SJCRH30 (cell line): ENCODE data around the gene LRRC41. TPM values are rescaled to one million over a fixed set of nuclear protein-coding genes. Genes with fewer than 3 reads are reported as not detected.
"Not testable (repeated sequence)": the region's sequence is repeated elsewhere in the genome, so short reads cannot be mapped to it uniquely, and the experiment has no call there.

Experiments
- DNase-seq, 2 experiments: peaks; one replicate each; pipeline ENCODE4 v3.0.0-alpha.2; 2015 to 2020
- H3K27ac ChIP-seq: fragments of 250-450 bp; sonication (Bioruptor Pico); 2 replicates; pipeline ENCODE4 v1.5.1; 2020; ENCODE audit warnings: mild to moderate bottlenecking, moderate library complexity
- H3K27me3 ChIP-seq: fragments of 250-450 bp; sonication (Bioruptor Pico); 2 replicates; pipeline ENCODE4 v1.5.1; 2020; ENCODE audit warnings: mild to moderate bottlenecking, moderate library complexity
- H3K36me3 ChIP-seq: fragments of 250-450 bp; sonication (Bioruptor Pico); 2 replicates; pipeline ENCODE4 v1.5.1; 2020; ENCODE audit warnings: mild to moderate bottlenecking, moderate library complexity
- H3K4me1 ChIP-seq: fragments of 250-450 bp; sonication (Bioruptor Pico); 2 replicates; pipeline ENCODE4 v1.5.1; 2020; ENCODE audit warnings: mild to moderate bottlenecking, moderate library complexity
- H3K4me3 ChIP-seq: fragments of 250-450 bp; sonication (Bioruptor Pico); 2 replicates; pipeline ENCODE4 v1.5.1; 2020; ENCODE audit warnings: mild to moderate bottlenecking, moderate library complexity
- H3K9me3 ChIP-seq: fragments of 250-450 bp; sonication (Bioruptor Pico); replicated peaks from 2 replicates; pipeline ENCODE4 v1.5.1; 2020; ENCODE audit warnings: mild to moderate bottlenecking, moderate library complexity
- total RNA-seq: library from RNA; depleted of rRNA; stranded (reverse); fragments of >200 nt; shearing (Covaris generic); gene quantifications from 2 replicates; pipeline ENCODE4 v1.2.3, GENCODE V29; 2014

The LRRC41 gene
- total RNA-seq, 1 experiment from 2014 or later, result 71.1 TPM

DNA sequence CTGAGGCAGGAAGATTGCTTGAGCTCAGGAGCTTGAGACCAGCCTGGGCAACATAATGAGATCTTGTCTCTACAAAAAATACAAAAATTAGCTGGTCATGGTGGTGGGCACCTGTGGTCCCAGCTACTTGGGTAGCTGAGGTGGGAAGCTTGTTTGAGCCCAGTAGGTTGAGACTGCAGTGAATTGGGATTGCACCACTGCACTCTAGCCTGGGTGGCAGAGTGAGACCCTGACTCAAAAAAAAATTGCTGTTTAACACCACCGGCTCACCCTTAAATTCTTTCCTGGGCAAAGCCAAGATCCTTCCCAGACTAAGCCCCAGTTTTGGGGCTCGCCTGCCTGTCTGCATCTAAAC lies 30.6 kb upstream of the LRRC41 start:
- no peaks in the 10 kb centered on the region for H3K27me3 ChIP-seq
- no peak for DNase-seq
- no peaks in the 10 kb centered on the region for H3K36me3 ChIP-seq
- H3K9me3 ChIP-seq, result no peaks in the 10 kb centered on the region
- H3K4me1 ChIP-seq, result no peaks in the 10 kb centered on the region
- H3K4me3 ChIP-seq, result no peak overlapping the region
- H3K27ac ChIP-seq, result no peak overlapping the region

DNA sequence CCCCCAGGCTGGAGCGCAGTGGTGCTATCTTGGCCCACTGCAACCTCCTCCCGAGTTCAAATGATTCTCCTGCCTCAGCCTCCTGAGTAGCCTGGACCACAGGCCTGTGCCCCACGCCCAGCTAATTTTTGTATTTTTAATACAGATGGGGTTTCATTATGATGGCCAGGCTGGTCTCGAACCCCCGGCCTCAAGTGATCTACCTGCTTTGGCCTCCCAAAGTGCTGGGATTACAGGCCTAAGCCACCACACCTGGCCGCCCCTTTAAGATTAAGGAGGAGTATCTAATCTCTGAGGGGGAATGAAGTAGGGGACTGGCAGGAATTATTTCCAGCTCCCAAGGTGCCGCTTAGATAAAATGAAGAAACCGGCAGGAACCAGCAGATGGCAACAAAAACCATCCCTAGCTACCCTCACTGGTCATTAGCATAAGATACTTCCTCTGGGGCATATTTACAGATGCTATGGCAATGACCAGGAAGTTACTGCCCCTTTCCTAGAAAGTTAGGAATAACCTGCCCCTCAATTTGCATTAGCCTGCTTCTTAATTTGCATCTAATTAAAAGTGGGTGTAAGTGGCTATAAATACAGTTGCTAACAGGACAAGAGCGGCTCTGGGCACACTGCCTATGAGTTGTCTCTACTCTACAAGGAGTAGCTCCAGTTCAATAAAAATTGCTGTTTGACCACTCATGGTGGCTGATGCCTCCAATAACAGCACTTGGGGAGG lies 30.0 kb upstream of the LRRC41 start:
- Histone ChIP-seq H3K27me3 (no peaks in the 10 kb centered on the region), H3K4me3 (no peak overlapping the region), H3K9me3 (no peaks in the 10 kb centered on the region), H3K4me1 (no peaks in the 10 kb centered on the region), H3K27ac (no peak overlapping the region), H3K36me3 (no peaks in the 10 kb centered on the region)
- DNase-seq, result peak in 1 of 2 experiments; percentile 52

DNA sequence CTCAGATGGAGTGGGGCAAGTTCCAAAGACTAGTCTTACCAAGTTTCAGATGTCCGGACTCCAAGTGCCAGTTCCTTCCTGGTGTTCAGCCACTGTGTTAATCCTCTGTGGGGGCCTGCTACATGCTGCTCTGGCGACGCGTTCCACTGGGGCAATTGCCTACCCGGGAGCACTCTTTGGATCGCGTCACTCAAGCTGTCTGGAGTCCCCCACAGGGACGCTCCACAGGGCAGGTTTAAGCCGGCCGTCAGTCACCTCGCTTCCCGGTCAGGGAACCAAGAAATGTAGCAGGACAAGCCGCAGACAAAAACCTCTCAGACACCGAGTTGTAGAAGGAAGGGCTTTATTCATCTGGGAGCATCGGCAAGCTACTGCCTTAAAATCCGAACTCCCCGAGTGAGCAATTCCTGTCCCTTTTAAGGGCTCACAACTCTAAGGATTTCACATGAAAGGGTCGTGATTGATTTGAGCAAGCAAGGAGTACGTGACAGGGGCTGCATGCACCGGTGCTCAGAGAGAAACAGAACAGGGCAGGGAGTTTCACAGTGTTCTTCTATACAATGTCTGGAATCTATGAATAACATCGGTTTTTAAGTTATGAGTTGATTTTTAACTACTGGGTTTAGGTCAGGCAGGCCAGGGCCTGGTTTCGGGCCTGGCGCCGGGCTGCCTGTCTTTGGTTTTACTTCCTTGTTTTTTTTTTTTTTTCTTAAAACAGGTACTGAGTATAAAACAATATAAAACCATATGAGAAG lies 28.5 kb upstream of the LRRC41 start:
- H3K36me3 ChIP-seq, H3K27me3 ChIP-seq, H3K27ac ChIP-seq, H3K9me3 ChIP-seq, DNase-seq, H3K4me1 ChIP-seq, H3K4me3 ChIP-seq: not testable (repeated sequence)

DNA sequence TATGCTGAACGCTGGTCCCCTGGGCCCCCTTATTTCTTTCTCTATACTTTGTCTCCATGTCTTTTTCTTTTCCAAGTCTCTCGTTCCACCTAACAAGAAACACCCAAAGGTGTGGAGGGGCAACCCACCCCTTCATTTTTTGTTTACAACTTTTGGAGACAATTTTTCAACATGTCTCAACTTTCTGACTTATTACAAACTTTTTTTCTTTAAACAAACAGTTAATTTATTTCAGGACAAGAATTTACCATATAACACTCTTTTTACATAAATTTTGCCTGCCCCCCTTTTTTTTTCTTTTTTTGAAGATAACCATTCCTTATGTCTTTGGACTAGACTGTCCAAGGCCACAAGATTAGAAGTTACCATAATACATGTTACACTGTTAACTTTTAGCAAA lies 27.0 kb upstream of the LRRC41 start:
- H3K4me3 ChIP-seq, result not testable (repeated sequence)

GRCh38 chr1:46329807-46330206 lies 26.4 kb upstream of the LRRC41 start:
- not testable (repeated sequence) for DNase-seq, H3K27me3 ChIP-seq, H3K4me1 ChIP-seq, H3K27ac ChIP-seq, H3K9me3 ChIP-seq, H3K36me3 ChIP-seq, H3K4me3 ChIP-seq

More for the DNA sequence above, 27.0 kb upstream of the LRRC41 start:
- H3K27me3 ChIP-seq, H3K4me1 ChIP-seq, H3K27ac ChIP-seq, H3K36me3 ChIP-seq, DNase-seq, H3K9me3 ChIP-seq: not testable (repeated sequence)

- H3K27ac ChIP-seq, H3K4me1 ChIP-seq, H3K36me3 ChIP-seq, H3K9me3 ChIP-seq, H3K4me3 ChIP-seq, H3K27me3 ChIP-seq, DNase-seq: not testable (repeated sequence)
These were observed 24.8 kb upstream of the LRRC41 start for GRCh38 chr1:46328182-46328581.

DNA sequence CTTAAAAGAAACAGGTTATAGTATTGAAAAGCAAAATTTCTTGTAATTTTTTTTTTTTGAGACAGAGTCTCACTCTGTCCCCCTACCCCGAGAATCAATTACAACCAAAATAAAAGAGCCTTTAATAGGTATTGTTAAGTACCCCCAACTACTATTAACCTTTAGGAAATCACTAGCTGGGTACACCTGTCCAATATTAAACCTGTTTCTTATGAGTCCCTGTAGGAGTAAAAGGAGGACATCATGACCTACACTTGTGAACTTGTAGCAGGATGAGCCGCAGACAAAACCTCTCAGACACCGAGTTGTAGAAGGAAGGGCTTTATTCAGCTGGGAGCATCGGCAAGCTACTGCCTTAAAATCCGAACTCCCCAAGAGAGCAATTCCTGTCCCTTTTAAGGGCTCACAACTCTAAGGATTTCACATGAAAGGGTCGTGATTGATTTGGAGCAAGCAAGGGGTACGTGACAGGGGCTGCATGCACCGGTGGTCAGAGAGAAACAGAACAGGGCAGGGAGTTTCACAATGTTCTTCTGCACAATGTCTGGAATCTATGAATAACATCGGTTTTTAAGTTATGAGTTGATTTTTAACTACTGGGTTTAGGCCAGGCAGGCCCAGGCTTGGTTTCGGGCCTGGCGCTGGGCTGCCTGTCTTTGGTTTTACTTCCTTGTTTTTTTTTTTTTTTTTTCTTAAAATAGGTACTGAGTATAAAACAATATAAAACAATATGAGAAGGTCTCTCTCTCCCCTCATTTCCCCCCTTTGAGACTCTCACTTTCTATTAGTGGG lies 22.1 kb upstream of the LRRC41 start:
- not testable (repeated sequence) for H3K36me3 ChIP-seq, DNase-seq, H3K9me3 ChIP-seq, H3K4me1 ChIP-seq, H3K27me3 ChIP-seq, H3K27ac ChIP-seq, H3K4me3 ChIP-seq

DNA sequence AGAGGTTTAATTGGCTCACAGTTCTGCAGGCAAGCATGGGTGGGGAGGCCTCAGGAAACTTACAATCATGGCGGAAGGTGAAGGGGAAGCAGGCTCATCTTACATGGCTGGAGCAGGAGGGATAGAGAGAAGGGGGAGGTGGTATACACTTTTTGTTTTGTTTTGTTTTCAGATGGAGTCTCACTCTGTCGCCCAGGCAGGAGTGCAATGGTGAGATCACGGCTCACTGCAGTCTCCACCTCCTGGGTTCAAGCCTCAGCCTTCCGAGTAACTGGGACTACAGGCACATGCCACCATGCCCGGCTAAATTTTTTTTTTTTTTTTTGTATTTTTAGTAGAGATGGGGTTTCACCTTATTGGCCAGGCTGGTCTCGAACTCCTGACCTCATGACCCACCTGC lies 18.8 kb upstream of the LRRC41 start:
- not testable (repeated sequence) for DNase-seq, H3K9me3 ChIP-seq, H3K36me3 ChIP-seq, H3K4me3 ChIP-seq, H3K27me3 ChIP-seq, H3K27ac ChIP-seq, H3K4me1 ChIP-seq

DNA sequence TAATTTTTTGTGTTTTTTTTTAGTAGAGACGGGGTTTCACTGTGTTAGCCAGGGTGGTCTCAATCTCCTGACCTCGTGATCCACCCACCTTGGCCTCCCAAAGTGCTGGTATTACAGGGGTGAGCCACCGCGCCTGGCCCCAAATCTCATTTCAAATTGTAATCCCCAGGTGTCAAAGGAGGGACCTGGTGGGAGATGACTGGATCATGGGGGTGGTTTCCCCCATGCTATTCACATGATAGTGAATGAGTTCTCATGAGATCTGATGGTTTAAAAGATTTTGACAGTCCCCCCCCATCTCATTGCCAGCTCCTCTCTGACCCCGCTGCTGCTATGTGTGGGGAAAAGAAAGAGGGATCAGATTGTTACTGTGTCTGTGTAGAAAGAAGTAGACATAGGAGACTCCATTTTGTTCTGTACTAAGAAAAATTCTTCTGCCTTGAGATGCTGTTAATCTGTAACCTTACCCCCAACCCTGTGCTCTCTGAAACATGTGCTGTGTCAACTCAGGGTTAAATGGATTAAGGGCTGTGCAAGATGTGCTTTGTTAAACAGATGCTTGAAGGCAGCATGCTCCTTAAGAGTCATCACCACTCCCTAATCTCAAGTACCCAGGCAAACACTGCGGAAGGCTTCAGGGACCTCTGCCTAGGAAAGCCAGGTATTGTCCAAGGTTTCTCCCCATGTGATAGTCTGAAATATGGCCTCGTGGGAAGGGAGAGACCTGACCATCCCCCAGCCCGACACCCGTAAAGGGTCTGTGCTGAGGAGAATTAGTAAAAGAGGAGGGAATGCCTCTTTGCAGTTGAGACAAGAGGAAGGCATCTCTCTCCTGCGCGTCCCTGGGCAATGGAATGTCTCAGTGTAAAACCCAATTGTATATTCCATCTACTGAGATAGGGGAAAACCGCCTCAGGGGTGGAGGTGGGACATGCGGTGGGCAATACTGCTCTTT lies 16.8 kb upstream of the LRRC41 start:
- not testable (repeated sequence) for DNase-seq, H3K27ac ChIP-seq, H3K4me3 ChIP-seq, H3K4me1 ChIP-seq, H3K27me3 ChIP-seq, H3K9me3 ChIP-seq
- H3K36me3 ChIP-seq, result peaks cover 26% of the 10 kb centered on the region

- H3K36me3 ChIP-seq, result peaks cover 33% of the 10 kb centered on the region
- H3K4me1 ChIP-seq, H3K27ac ChIP-seq, H3K27me3 ChIP-seq, H3K9me3 ChIP-seq, DNase-seq, H3K4me3 ChIP-seq: not testable (repeated sequence)
These were observed 15.9 kb upstream of the LRRC41 start for GRCh38 chr1:46319301-46319700.

GRCh38 chr1:46317323-46317722 lies 13.9 kb upstream of the LRRC41 start:
- Histone ChIP-seq H3K9me3 (no peaks in the 10 kb centered on the region), H3K27me3 (no peaks in the 10 kb centered on the region), H3K36me3 (peaks cover 51% of the 10 kb centered on the region), H3K27ac (no peak overlapping the region), H3K4me3 (no peak overlapping the region), H3K4me1 (0 out of 2 replicates have a peak, but pooled peaks cover 4% of the 10 kb centered on the region)
- DNase-seq, result no peak

GRCh38 chr1:46315669-46316403 lies 12.4 kb upstream of the LRRC41 start:
- Histone ChIP-seq H3K27ac (no peak overlapping the region), H3K4me1 (0 out of 2 replicates have a peak, but pooled peaks cover 4% of the 10 kb centered on the region), H3K9me3 (no peaks in the 10 kb centered on the region), H3K27me3 (no peaks in the 10 kb centered on the region), H3K4me3 (no peak overlapping the region), H3K36me3 (peaks cover 66% of the 10 kb centered on the region)
- no peak for DNase-seq

DNA sequence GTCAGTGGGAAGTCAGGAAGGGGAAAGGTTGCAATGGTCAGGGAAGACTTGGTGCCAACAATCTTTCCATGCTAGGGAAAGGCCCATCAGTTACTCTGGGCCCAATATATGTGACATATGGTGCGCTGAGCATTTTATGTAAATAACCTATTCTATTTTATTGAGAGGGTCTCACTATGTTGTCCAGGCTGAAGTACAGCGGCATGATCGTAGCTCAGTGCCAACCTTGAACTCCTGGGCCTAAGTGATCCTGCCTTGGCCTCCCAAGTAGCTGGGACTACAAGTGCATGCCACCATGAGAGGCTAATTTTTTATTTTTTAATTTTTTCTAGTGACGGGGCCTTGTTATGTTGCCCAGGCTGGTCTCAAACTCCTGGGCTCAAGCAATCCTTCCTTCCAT lies 6.9 kb upstream of the LRRC41 start:
- no peak overlapping the region for H3K4me3 ChIP-seq
- no peaks in the 10 kb centered on the region for H3K27me3 ChIP-seq
- no peaks in the 10 kb centered on the region for H3K4me1 ChIP-seq
- peaks cover 77% of the 10 kb centered on the region for H3K36me3 ChIP-seq
- DNase-seq, result no peak
- no peaks in the 10 kb centered on the region for H3K9me3 ChIP-seq
- H3K27ac ChIP-seq, result no peak overlapping the region
